ENCODE data around the gene RASGRP3.

RASGRP3 gene

DNA sequence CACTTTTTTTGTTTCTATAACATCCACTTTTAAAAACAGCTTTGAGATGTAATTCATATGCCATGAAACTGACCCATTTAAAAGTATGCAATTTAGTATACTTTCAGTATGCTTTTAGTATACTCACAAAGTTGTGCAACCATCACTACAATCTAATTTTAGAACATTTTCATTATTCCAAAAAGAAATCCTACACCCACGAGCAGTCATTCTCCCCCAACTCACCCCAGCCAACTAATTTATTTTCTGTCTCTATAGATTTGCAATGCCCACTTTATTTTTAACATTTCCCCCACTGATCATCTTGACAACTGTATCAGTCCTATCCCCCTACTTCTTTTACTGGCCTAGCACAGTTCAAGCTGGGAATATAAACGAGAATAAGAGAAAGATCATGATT lies 83.6 kb downstream of the RASGRP3 start:
- Histone ChIP-seq H3K9me3 (ENCODE audit: insufficient read depth, low read length) (no peaks in the 10 kb centered on the region), H3K4me1 (ENCODE audit: insufficient read depth, insufficient read length) (no peaks in the 10 kb centered on the region)

GRCh38 chr2:33561872-33562271 lies 85.4 kb downstream of the RASGRP3 start:
- no peak for DNase-seq (ENCODE audit: low read depth, low spot score)
- Histone ChIP-seq H3K36me3 (ENCODE audit: insufficient read depth, insufficient read length, low read length) (no peaks in the 10 kb centered on the region), H3K27me3 (ENCODE audit: insufficient read depth, insufficient read length) (no peaks in the 10 kb centered on the region), H3K4me1 (ENCODE audit: insufficient read depth, insufficient read length) (no peaks in the 10 kb centered on the region), H3K4me3 (ENCODE audit: insufficient read length, low read depth) (no peak overlapping the region), H3K9ac (ENCODE audit: insufficient read length, low read depth) (no peak overlapping the region), H3K9me3 (ENCODE audit: insufficient read depth, low read length) (no peaks in the 10 kb centered on the region)
- TF ChIP-seq SUZ12 (IDR thresholded peaks at IDR 0.05; ENCODE audit: extremely low read depth, insufficient read depth, insufficient read length) (no peak), ZNF274 (IDR thresholded peaks at IDR 0.05; ENCODE audit: low read depth, low read length) (no peak), YY1 (IDR thresholded peaks at IDR 0.05; ENCODE audit: insufficient read depth, insufficient read length) (no peak)

More for the DNA sequence above, 83.6 kb downstream of the RASGRP3 start:
- no peak for TF ChIP-seq YY1 (IDR thresholded peaks at IDR 0.05; ENCODE audit: insufficient read depth, insufficient read length)
- TF ChIP-seq ZNF274 (IDR thresholded peaks at IDR 0.05; ENCODE audit: low read depth, low read length), result no peak
- TF ChIP-seq SUZ12 (IDR thresholded peaks at IDR 0.05; ENCODE audit: extremely low read depth, insufficient read depth, insufficient read length), result no peak
- no peak overlapping the region for H3K9ac ChIP-seq (ENCODE audit: insufficient read length, low read depth)
- H3K4me3 ChIP-seq (ENCODE audit: insufficient read length, low read depth), result no peak overlapping the region
- no peaks in the 10 kb centered on the region for H3K27me3 ChIP-seq (ENCODE audit: insufficient read depth, insufficient read length)
- no peaks in the 10 kb centered on the region for H3K36me3 ChIP-seq (ENCODE audit: insufficient read depth, insufficient read length, low read length)
- no peak for DNase-seq (ENCODE audit: low read depth, low spot score)

DNA sequence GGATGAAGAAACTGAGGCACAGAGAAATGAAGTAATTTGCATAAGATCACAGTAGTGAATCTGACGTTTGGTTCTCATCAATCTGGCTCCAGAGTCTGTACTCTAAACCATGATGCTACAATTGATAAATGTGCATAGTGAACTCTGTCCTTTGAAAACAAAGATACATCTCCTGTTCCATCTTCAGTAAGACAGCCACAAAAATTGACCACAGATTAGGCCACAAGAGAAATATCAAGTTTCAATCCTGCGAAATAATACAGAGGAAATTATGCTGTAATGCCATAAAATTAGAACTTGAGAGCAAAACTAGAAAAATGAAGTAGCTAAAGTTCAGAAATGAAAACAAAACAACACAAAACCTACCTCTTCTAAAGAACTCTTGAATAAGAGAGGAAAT lies 94.2 kb downstream of the RASGRP3 start:
- Histone ChIP-seq H3K9me3 (ENCODE audit: insufficient read depth, low read length) (no peaks in the 10 kb centered on the region), H3K27me3 (ENCODE audit: insufficient read depth, insufficient read length) (no peaks in the 10 kb centered on the region), H3K9ac (ENCODE audit: insufficient read length, low read depth) (no peak overlapping the region), H3K4me3 (ENCODE audit: insufficient read length, low read depth) (no peak overlapping the region), H3K4me1 (ENCODE audit: insufficient read depth, insufficient read length) (no peaks in the 10 kb centered on the region), H3K36me3 (ENCODE audit: insufficient read depth, insufficient read length, low read length) (no peaks in the 10 kb centered on the region)
- TF ChIP-seq YY1 (IDR thresholded peaks at IDR 0.05; ENCODE audit: insufficient read depth, insufficient read length), result no peak
- DNase-seq (ENCODE audit: low read depth, low spot score), result no peak

DNA sequence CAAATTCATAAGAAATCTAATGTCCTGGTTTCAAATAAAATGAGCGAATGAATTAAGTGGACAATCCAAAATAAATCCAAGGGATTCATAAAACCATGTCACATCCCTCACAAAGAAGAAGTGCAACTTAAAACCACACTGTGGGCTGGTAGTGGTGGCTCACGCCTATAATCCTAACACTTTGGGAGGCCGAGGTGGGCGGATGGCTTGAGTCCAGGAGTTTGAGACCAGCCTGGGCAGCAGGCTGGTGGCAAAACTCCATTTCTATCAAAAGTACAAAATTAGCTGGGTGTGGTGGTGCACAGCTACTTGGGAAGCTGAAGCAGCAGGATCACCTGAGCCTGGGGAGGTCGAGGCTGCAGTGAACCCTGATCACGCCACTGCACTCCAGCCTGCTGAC lies 97.2 kb downstream of the RASGRP3 start:
- Histone ChIP-seq H3K4me1 (ENCODE audit: insufficient read depth, insufficient read length) (no peaks in the 10 kb centered on the region), H3K4me3 (ENCODE audit: insufficient read length, low read depth) (no peak overlapping the region), H3K27me3 (ENCODE audit: insufficient read depth, insufficient read length) (no peaks in the 10 kb centered on the region), H3K36me3 (ENCODE audit: insufficient read depth, insufficient read length, low read length) (no peaks in the 10 kb centered on the region), H3K9me3 (ENCODE audit: insufficient read depth, low read length) (no peaks in the 10 kb centered on the region), H3K9ac (ENCODE audit: insufficient read length, low read depth) (no peak overlapping the region)
- TF ChIP-seq ZNF274 (IDR thresholded peaks at IDR 0.05; ENCODE audit: low read depth, low read length) (no peak), SUZ12 (IDR thresholded peaks at IDR 0.05; ENCODE audit: extremely low read depth, insufficient read depth, insufficient read length) (no peak), YY1 (IDR thresholded peaks at IDR 0.05; ENCODE audit: insufficient read depth, insufficient read length) (no peak)
- DNase-seq (ENCODE audit: low read depth, low spot score), result no peak

GRCh38 chr2:33577084-33577483 lies 100.6 kb downstream of the RASGRP3 start:
- H3K9ac ChIP-seq (ENCODE audit: insufficient read length, low read depth), result no peak overlapping the region
- no peaks in the 10 kb centered on the region for H3K9me3 ChIP-seq (ENCODE audit: insufficient read depth, low read length)
- peaks cover 3% of the 10 kb centered on the region for H3K36me3 ChIP-seq (ENCODE audit: insufficient read depth, insufficient read length, low read length)

DNA sequence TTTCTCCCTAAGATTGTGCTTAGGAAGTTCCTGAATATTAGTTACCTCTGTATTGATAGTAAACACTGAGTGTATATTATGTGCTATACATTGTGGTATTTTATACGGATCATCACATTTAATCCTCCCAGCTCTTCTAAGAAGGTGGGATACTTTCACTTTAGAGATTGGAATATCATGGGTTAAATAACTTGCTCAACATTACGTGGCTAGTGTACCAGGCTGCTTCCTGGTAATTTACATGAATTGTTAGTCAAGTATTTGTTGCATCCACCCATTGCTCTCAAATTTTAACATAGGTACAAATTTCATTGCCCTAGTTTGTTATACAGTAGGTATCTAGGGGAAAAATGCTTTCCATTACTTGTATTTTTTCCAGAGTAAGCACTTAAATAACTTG lies 101.2 kb downstream of the RASGRP3 start:
- TF ChIP-seq ZNF274 (IDR thresholded peaks at IDR 0.05; ENCODE audit: low read depth, low read length), result no peak
- TF ChIP-seq SUZ12 (IDR thresholded peaks at IDR 0.05; ENCODE audit: extremely low read depth, insufficient read depth, insufficient read length), result no peak
- TF ChIP-seq YY1 (IDR thresholded peaks at IDR 0.05; ENCODE audit: insufficient read depth, insufficient read length), result no peak
- no peaks in the 10 kb centered on the region for H3K27me3 ChIP-seq (ENCODE audit: insufficient read depth, insufficient read length)
- no peaks in the 10 kb centered on the region for H3K4me1 ChIP-seq (ENCODE audit: insufficient read depth, insufficient read length)
- H3K9me3 ChIP-seq (ENCODE audit: insufficient read depth, low read length), result no peaks in the 10 kb centered on the region
- no peak overlapping the region for H3K9ac ChIP-seq (ENCODE audit: insufficient read length, low read depth)
- H3K36me3 ChIP-seq (ENCODE audit: insufficient read depth, insufficient read length, low read length), result peaks cover 3% of the 10 kb centered on the region
- H3K4me3 ChIP-seq (ENCODE audit: insufficient read length, low read depth), result no peak overlapping the region
- no peak for DNase-seq (ENCODE audit: low read depth, low spot score)

More at GRCh38 chr2:33577084-33577483, 100.6 kb downstream of the RASGRP3 start:
- no peak for DNase-seq (ENCODE audit: low read depth, low spot score)
- no peaks in the 10 kb centered on the region for H3K27me3 ChIP-seq (ENCODE audit: insufficient read depth, insufficient read length)
- no peaks in the 10 kb centered on the region for H3K4me1 ChIP-seq (ENCODE audit: insufficient read depth, insufficient read length)
- TF ChIP-seq SUZ12 (IDR thresholded peaks at IDR 0.05; ENCODE audit: extremely low read depth, insufficient read depth, insufficient read length) (no peak), YY1 (IDR thresholded peaks at IDR 0.05; ENCODE audit: insufficient read depth, insufficient read length) (no peak), ZNF274 (IDR thresholded peaks at IDR 0.05; ENCODE audit: low read depth, low read length) (no peak)
- no peak overlapping the region for H3K4me3 ChIP-seq (ENCODE audit: insufficient read length, low read depth)

DNA sequence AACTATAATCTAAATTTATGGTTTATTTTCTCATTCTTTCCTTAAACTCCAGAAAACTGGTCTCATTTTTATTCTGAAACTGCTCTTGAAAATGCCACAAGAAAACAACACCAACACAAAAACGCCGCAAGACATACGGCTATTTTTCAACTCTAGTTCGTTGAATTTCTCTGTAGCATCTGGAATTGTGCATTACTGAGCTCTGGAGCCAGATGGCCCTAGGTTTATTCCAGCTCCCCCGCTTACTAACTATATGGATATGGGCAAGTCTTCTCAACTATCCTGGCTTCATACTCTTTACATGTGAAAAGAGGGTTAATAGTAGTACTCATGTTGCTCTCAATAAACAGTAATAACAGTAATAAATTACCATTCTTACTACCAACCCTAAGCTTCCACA lies 102.8 kb downstream of the RASGRP3 start:
- DNase-seq (ENCODE audit: low read depth, low spot score), result no peak
- no peaks in the 10 kb centered on the region for H3K4me1 ChIP-seq (ENCODE audit: insufficient read depth, insufficient read length)
- H3K9ac ChIP-seq (ENCODE audit: insufficient read length, low read depth), result no peak overlapping the region

GRCh38 chr2:33581872-33582271 lies 105.4 kb downstream of the RASGRP3 start:
- DNase-seq (ENCODE audit: low read depth, low spot score), result no peak
- Histone ChIP-seq H3K36me3 (ENCODE audit: insufficient read depth, insufficient read length, low read length) (peaks cover 29% of the 10 kb centered on the region), H3K27me3 (ENCODE audit: insufficient read depth, insufficient read length) (no peaks in the 10 kb centered on the region), H3K9me3 (ENCODE audit: insufficient read depth, low read length) (no peaks in the 10 kb centered on the region), H3K9ac (ENCODE audit: insufficient read length, low read depth) (no peak overlapping the region), H3K4me1 (ENCODE audit: insufficient read depth, insufficient read length) (no peaks in the 10 kb centered on the region), H3K4me3 (ENCODE audit: insufficient read length, low read depth) (no peak overlapping the region)
- no peak for TF ChIP-seq YY1 (IDR thresholded peaks at IDR 0.05; ENCODE audit: insufficient read depth, insufficient read length)
- TF ChIP-seq SUZ12 (IDR thresholded peaks at IDR 0.05; ENCODE audit: extremely low read depth, insufficient read depth, insufficient read length), result no peak
- TF ChIP-seq ZNF274 (IDR thresholded peaks at IDR 0.05; ENCODE audit: low read depth, low read length), result no peak

More for the DNA sequence above, 102.8 kb downstream of the RASGRP3 start:
- Histone ChIP-seq H3K9me3 (ENCODE audit: insufficient read depth, low read length) (no peaks in the 10 kb centered on the region), H3K4me3 (ENCODE audit: insufficient read length, low read depth) (no peak overlapping the region), H3K36me3 (ENCODE audit: insufficient read depth, insufficient read length, low read length) (peaks cover 4% of the 10 kb centered on the region), H3K27me3 (ENCODE audit: insufficient read depth, insufficient read length) (no peaks in the 10 kb centered on the region)
- TF ChIP-seq SUZ12 (IDR thresholded peaks at IDR 0.05; ENCODE audit: extremely low read depth, insufficient read depth, insufficient read length) (no peak), YY1 (IDR thresholded peaks at IDR 0.05; ENCODE audit: insufficient read depth, insufficient read length) (no peak), ZNF274 (IDR thresholded peaks at IDR 0.05; ENCODE audit: low read depth, low read length) (no peak)

Measured in NT2/D1 (cell line).